Heart left ventricle (tissue), 13 donors: ENCODE data around the gene TNFSF4.
"Not testable (repeated sequence)": the region's sequence is repeated elsewhere in the genome, so short reads cannot be mapped to it uniquely, and the experiment has no call there.

Source experiments
- CTCF ChIP-seq, 12 donors: fragments of 200-600 bp; sonication (generic) in 4 of 12; IDR thresholded peaks; one replicate each; pipeline versions ENCODE4 v1.5.0 to v1.8.0; 2018 to 2022; ENCODE audit warnings: antibody characterized with exemption in 12 of 12, mild to moderate bottlenecking in 5 of 12
- POLR2A ChIP-seq, 2 donors: fragments of 450-650 bp; IDR thresholded peaks; one replicate each; pipeline ENCODE4 v1.6.1; 2017; ENCODE audit warnings: antibody characterized with exemption in 2 of 2, mild to moderate bottlenecking in 2 of 2, moderate library complexity in 2 of 2
- donor health status: ischemic (EF 13 %, LVEDD 7.1; RV severe dilation, severe dysfunction).
- donor health status: DM: no; HTN: yes; CAD: no.
- donor health status: DM: no; HTN: no; CAD: no.
- donor health status: ischemic (EF 25% LVEDD 6.9; RV normal size, moderate dysfunction).
- donor health status: ischemic (EF 25% LVEDD 5.7; RV mildly dilated, moderate dysfunction).
- donor health status: ischemic (EF 35%, LVEDD 5.7; RV mildly dilated, moderate dysfunction).
- donor health status: nonischemic (EF 11% LVEDD 7.7; RV severe dilation, severe dysfunction).
- donor health status: DM: yes; HTN: yes; CAD: no.
- donor health status: PGD.
- donor health status: ischemic (EF 29% LVEDD 5.4; RV normal size, mild dysfunction).
- donor health status: nonischemic (EF 23%, LVEDD 6.1; RV moderate dilation, normal function).

- TF ChIP-seq CTCF, POLR2A (IDR thresholded peaks at IDR 0.05): not testable (repeated sequence)
These were observed 27.3 kb upstream of the TNFSF4 start for GRCh38 chr1:173234434-173234833.
